AG04449 (cell line): ENCODE measurements around the gene FKBP5.

Experiments used
- CTCF ChIA-PET: fragments of 350-600 bp; formaldehyde crosslinking; extraction: SDS; loops from one replicate; lab custom pipeline; 2021; ENCODE audit warnings: antibody characterized with exemption; lab: Yijun Ruan, JAX
- POLR2A ChIA-PET: fragments of 400-600, 350-600 bp; formaldehyde crosslinking; extraction: SDS; loops from one replicate; lab custom pipeline; 2020; ENCODE audit warnings: antibody characterized with exemption, inconsistent platforms; lab: Yijun Ruan, JAX
- DNase-seq: peaks from one replicate; pipeline ENCODE4 v3.0.0-alpha.2; 2010; ENCODE audit warnings: low read depth, low spot score
- H3K4me3 ChIP-seq: 2 replicates; pipeline ENCODE4 v1.5.1; 2011; ENCODE audit warnings: low read depth, mild to moderate bottlenecking, control low read depth, low read length
- TF ChIP-seq, protein P1 (sequence below): IDR thresholded peaks from one replicate; pipeline ENCODE4 v1.5.1; 2011; ENCODE audit warnings: mild to moderate bottlenecking, moderate library complexity, low read length, control low read depth, inconsistent platforms; ENCODE audit not compliant: insufficient read depth; ENCODE audit errors: missing control alignments

The FKBP5 gene

DNA sequence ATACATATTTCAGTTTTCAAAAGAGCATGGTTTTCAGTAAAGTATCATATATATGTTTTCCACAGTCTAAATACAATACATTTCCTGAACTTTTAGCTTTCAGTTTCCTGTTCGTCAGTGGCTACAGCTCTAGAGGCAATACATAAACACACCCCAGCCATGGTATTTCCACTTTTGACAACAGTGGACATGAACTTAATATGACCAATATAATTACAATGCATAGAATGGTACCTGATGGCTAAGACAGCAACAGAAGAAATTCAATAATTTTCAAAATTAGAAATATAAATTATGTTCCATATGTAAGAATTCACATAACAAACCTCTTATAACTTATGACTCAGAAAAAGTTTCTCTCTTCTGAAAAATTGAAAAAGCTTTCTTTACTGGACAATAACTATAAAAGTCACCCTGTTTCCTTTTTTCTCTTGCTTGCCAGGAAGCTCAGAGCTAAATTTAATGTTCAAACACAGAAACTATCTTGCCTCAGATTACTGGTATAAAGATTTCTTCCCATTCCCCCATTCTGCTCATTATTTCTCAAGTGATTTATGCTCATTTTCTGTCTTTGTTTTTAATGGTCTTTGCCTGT, 19.2 kb downstream of the FKBP5 start:
- TF ChIP-seq, protein P1, sequence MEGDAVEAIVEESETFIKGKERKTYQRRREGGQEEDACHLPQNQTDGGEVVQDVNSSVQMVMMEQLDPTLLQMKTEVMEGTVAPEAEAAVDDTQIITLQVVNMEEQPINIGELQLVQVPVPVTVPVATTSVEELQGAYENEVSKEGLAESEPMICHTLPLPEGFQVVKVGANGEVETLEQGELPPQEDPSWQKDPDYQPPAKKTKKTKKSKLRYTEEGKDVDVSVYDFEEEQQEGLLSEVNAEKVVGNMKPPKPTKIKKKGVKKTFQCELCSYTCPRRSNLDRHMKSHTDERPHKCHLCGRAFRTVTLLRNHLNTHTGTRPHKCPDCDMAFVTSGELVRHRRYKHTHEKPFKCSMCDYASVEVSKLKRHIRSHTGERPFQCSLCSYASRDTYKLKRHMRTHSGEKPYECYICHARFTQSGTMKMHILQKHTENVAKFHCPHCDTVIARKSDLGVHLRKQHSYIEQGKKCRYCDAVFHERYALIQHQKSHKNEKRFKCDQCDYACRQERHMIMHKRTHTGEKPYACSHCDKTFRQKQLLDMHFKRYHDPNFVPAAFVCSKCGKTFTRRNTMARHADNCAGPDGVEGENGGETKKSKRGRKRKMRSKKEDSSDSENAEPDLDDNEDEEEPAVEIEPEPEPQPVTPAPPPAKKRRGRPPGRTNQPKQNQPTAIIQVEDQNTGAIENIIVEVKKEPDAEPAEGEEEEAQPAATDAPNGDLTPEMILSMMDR, result no peak
- ChIA-PET CTCF (interaction anchor here (0.9 to 2.5 kb wide), 8 partner anchors 9 to 85 kb away, joined by 3 to 10 read pairs (median 4); no protein-coding TSS in a partner anchor), POLR2A (interaction anchor here (0.6 kb wide), 1 partner anchor 48 kb away, joined by 3 read pairs; no protein-coding TSS in a partner anchor)
- no peak overlapping the region for H3K4me3 ChIP-seq
- DNase-seq, result no peak

DNA sequence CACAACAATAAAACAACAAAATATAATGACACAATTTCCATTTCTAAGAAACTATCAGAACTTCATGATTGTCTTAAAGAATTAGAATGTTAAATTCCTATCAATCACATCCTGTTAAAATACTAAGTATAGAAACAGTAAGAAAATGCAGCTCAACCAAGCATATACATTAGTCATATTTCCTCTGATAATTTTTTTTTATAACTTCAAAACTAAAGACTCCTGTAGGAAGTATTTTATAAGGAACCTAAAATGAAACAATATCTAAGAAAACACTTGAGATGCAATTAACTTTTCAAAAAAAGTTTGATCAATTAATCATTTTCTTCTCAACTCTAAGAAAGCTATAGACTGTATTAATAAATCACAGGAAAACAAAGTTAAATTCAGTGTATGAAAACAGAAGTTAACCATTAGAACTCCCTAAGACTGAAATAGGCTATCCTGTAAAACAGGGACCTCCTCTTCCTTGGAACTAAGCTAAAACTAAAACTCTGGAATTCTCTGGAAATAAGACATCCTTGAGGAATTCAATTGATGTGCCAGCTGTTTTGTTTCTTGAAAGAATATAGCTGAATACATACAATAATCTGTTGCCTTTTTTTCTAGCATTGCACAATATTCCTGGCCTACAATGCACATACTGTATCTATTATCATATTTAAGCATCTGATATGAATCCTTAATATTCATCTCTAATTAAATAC, 19.8 kb downstream of the FKBP5 start:
- ChIA-PET POLR2A (interaction anchor here (0.6 kb wide), 2 partner anchors 47 to 66 kb away, joined by 3 read pairs; no protein-coding TSS in a partner anchor), CTCF (interaction anchor here (0.9 to 2.5 kb wide), 7 partner anchors 9 to 84 kb away, joined by 3 to 10 read pairs (median 4); no protein-coding TSS in a partner anchor)
- DNase-seq, result no peak
- H3K4me3 ChIP-seq, result no peak overlapping the region
- TF ChIP-seq, protein P1, result no peak

DNA sequence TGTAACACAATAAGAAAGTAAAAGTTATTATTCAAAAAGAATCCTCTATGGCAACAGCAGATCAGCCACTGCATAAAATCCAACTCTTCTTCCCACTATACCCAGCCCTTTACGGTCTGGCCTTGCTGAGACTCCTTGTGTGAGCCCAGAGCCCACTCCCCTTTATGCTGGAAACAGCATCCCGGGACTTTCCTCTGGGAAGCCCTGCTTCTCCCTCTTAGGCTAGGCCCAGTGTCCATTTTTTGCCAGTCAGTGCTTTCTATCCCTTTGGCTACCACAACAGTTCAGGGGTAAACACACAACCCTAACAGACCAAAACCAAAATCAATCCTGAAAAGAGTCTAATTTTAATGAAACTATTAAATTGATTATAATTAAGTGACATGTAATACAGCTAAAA, 20.6 kb downstream of the FKBP5 start:
- no peak for DNase-seq
- no peak overlapping the region for H3K4me3 ChIP-seq
- ChIA-PET CTCF (interaction anchor here (2.5 kb wide), 1 partner anchor 68 kb away, joined by 10 read pairs; no protein-coding TSS in a partner anchor), POLR2A (interaction anchor here (0.6 to 0.8 kb wide), 2 partner anchors 12 to 65 kb away, joined by 3 read pairs; no protein-coding TSS in a partner anchor)
- TF ChIP-seq, protein P1, result no peak

DNA sequence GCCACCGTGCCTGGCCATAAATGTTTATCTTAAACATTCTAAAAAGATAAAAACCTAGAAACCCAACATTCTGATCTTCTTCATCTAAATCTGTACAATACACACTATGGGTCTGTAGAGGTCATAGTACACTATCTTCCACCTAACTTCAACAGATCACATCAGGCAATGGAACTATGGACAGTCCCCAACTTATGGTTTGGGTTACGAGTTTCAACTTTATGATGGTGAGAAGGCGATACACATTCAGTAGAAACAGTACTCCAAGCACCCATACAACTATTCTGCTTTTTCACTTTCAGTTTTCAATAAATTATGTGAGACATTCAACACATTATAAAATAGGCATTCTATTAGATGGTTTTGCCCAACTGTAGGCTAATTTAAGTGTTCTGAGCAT, 23.1 kb downstream of the FKBP5 start:
- H3K4me3 ChIP-seq, result no peak overlapping the region
- no peak for DNase-seq
- CTCF ChIA-PET, result interaction anchor here (1.1 to 1.5 kb wide), 3 partner anchors 10 to 15 kb away, joined by 4 to 5 read pairs (median 4); no protein-coding TSS in a partner anchor
- POLR2A ChIA-PET, result no interaction called here
- TF ChIP-seq, protein P1, result no peak

DNA sequence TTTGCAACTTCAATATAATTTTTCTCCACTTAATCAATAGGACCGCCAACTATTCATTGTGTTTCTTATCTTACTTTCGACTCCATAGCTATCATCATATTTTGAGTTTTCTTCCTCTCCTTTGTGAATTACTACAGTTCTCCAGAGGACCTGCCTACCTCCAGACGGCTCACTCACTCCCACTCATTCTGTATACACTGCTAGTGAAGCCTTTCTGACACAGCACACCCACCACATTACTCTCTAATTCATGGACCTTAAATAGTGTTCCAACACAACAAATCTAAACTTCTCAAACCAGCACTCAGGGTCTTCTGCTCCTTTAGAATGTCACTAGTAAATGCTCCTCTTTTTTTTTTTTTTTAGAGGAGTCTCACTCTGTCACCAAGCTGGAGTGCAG, 23.8 kb downstream of the FKBP5 start:
- ChIA-PET POLR2A (no interaction called here), CTCF (interaction anchor here (0.9 to 1.1 kb wide), 3 partner anchors 9 to 74 kb away, joined by 3 to 4 read pairs (median 4); no protein-coding TSS in a partner anchor)
- H3K4me3 ChIP-seq, result no peak overlapping the region
- TF ChIP-seq, protein P1, result no peak
- DNase-seq, result no peak
